GM19025 (cell line): Measurements from ENCODE around the gene RGS6.

ENCODE experiments used
- ATAC-seq: cut with Tn5 transposase; IDR thresholded peaks from one replicate; pipeline ENCODE4 v1.9.1; 2021; ENCODE audit warnings: mild to moderate bottlenecking, low read depth, moderate library complexity; ENCODE audit not compliant: unreplicated experiment

Gene RGS6

DNA sequence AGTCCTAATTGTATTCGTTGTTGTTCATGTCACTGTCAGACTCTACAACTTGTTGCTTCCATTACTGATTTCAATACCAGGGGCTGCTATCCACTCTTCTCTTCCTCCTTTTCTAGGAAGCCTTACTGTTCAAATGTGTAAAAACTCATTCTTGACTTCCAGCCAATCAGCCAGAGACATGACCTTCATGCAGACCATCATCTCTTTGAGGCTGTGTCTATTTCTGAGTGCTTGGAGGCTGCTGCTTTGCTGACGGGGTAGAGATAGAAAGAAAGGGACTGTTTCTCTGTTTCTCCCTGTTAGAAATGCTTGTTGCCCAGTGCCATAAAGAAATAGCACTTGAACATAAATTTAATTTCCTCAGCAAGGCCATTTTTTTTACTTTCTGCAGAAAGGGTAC is 282.9 kb downstream of the RGS6 start:
- no peak for ATAC-seq

DNA sequence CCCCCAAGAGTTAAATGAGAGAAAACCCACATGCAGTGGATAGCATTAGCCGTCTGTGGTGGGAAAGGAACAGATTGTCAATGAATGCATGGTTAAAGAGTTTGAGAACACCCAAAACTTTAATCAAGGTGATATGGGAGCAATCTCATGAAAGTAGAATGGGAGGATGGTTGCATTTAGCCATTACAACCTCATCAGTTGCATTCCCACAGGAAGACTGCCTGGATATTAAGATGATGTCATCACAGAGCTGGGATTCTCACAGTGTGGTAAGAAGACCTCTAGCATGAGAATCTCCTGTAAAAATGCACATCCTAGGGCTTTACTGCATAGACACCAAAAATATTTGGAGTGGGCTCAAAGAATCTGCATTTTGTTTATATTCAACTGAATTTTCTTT is 284.9 kb downstream of the RGS6 start:
- ATAC-seq = no peak

DNA sequence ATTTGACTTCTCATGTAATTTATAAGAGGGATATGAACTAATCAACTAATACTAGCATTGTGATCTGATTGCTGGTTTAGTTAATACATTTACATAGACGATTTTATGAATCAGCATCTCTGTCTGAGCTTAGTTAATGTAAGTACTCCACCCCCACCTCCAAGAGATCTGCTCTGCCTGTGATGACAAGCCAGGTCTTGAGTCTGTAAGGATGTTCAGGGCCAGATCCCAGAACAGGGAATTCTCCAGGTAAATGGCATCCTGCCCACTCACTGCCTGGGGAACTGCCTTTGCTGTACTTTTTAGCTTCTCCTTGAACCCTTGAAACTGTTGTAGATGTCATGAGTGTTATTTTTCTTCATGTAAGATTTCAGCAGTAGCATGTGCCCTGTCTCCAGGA is 289.8 kb downstream of the RGS6 start:
- no peak for ATAC-seq

DNA sequence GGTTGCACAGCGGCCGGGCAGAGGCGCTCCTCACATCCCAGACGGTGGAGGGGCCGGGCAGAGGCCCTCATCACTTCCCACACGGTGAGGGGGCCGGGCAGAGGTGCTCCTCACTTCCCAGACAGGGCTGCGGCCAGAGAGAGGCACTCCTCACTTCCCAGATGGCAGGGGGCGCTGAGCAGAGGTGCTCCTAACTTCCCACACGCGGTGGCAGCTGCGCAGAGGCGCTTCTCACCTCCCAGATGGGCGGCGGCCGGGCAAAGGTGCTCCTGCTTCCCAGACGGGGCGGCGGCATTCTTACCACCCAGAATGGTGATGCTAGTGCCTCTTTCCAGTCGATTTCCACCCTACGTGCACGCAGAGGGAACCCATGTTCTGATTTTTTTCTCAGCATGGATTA is 304.4 kb downstream of the RGS6 start:
- ATAC-seq = no peak

DNA sequence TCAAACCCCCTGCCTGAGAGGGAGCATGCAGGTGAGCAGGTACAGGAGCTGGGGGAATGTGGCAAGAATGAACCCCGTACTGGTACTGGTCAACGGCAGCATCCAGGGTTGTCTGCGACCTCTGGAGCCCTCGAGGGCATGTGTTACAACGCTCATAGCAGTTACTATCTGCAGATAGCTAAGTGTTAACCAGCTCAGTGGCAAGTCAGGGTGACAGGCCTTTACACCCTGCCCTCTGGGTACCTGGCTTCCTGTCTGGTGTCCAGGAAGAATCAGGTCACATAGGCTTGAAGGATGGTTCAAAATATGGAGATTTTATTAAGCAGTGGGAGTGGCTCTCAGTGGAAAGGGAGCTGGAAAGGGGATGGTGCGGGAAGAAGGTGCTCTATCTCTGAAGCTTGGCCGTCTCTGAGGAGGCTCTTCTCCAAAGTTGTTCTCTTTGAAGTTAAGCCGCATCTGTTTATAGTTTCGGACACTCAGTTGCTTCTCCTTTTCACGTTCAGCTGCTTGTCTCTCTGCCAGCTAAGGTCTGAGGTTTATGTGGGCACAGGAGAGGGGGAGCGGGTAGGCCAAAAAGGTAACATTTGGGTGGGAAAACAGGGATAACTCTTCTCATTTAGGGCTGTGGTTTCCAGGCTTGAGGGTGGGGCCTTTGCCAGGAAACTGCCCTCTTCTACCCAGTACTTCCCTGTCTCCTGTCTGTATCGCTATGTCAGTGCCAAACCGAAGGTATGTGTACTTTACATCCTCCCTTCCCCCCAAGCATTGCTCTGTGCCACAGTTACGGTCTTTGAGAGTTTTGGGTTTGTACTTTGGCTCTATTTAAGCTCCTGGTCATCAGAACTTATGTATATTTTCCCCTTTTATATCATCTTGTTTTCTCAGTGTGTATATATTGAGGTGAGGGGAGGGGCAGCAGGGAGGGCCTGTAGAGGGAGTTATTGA is 305.8 kb downstream of the RGS6 start:
- no peak for ATAC-seq

DNA sequence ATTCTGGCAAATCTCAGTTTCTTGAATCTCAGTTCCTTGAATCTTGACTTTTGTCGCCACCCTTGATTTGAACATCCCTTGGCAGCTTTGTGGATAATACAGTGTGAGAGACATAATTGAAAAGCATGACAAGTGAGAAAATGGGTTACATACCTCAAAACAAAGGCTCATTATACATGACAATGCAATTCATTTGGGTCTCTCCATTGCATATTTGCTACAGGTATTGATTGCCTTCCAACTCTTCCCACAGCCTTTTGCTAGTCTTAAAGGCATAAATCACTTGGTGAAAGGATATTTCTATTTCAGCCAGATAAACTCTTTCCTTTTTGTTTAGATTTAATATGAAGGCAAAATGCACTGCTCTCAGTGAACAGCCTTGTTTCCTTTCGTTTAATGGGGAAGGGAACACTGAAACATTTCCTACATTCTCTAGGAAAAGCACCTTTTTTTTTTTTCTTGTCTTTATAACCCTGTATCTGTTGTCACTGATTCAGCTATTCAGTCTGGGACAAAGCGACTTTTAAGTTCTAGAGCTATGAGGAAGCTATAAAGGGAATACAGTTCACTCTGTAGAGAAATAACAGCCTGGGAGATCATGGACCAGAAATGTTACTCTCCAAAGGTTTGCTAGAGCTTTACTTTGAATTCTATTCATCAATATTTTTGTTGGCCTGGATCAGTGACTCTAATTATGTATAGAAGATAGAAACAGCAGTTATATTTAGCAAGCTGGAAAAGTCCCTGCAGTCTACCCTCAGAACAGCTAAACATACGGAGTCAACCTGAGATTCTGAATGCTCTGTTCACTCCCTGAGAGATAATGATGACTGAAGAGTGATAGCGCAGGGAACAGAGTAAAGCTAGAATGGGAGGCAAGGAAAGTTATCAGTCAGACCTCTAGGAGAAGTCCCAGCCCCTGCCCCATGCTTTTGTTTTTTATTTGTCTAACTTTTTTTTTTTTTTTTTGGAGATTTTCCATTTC is 311.4 kb downstream of the RGS6 start:
- no peak for ATAC-seq

DNA sequence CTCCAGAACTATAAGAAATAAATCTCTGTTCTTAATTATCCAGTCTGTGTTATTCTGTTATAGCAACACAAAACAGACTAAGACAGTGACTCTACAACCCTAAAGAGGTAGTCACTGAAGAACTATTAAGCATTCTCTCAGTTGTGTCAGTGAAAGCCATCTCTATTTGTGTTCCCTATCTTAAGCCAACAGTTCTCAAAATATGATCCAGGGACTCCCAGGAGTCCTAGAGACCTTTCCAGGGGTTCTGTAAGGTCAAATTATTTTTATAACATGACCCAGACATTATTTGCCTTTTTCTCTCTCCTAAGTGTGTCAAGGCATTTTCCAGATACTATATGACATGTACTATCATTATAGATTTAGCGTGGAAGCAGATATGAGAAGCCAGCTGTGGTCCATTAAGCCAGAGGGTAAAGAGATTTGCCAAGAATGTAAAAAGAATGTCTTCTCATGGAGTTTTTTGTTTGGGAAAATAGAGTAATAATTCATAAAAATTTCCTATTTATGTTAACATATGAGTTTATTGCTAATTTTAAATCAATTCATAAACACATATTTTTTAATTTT is 315.8 kb downstream of the RGS6 start:
- no peak for ATAC-seq

DNA sequence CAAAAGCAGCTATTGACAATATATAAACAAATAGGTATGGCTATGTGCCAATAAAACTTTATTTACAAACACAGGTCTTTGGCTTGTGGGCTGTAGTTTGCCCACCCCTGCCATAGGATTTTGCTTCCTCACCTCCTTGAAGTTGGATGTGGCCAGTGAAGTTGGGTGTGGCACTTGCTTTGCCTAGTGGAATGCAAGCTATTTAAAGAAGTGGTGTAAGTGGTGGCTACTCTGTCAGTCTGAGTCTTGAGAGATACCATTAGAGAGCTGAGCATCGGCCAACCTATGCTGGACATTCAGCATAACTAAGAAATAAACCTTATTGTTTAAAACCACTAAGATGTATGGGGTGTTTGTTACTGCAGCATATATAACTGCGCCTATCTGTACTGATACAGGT is 321.3 kb downstream of the RGS6 start:
- ATAC-seq = no peak

DNA sequence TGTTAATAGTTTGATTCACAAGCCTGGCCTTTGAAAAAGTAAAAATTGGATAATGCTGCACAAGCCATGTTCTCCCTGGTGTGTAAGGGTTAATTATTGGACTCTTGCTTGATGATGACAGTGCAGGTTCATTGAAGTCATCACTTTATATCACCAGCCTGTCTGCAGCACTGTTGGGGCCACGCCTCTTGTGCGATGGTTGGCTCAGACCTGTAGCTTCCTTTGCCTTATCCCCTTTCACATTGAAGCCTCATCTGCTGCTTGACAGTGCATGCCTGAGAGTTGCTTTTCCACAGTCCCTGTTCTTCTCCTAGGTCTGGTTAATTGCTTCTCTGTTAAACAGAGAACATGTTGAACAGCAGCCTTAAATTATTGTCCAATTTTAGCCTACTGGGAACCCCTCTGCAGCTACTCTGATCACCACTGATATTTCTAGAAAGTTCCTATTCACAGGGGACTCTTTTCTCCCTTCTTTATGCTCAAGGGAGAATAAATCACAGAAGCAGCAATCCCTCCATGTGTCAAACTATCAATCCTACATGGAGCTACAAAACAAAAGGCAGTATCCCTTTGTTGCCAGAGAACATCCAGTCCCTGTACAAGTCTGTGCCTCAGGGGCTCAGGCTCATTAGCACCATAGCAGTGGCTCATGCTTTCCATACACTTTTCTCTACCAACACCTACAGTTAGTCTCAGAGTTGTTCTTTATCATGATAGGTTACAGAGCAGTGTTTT is 322.1 kb downstream of the RGS6 start:
- no peak for ATAC-seq

DNA sequence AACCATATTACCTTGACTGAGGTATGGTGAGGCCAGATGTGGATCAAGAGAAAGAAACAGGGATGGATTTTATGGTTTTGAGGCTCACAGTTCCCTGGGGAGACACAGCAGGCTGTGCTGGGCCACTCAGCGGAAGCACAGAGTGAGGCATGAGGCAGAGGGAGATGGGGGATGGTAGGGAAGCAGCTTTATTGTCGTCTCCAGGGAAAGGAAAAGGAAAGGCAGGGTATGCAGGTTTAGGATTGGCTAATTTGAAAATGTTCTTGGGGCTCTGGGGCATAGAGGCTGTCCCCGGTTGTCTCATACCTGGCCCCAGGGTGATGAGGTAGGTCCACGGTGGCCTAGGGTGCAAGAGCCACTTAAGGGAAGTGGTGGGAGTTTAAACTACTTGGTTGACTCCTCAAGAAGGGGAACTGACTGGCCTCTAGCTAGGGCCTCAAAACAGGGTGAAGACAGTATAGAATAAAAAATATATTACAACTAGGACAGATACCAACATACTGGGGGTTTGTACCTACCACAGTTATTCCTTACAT is 322.8 kb downstream of the RGS6 start:
- no peak for ATAC-seq

DNA sequence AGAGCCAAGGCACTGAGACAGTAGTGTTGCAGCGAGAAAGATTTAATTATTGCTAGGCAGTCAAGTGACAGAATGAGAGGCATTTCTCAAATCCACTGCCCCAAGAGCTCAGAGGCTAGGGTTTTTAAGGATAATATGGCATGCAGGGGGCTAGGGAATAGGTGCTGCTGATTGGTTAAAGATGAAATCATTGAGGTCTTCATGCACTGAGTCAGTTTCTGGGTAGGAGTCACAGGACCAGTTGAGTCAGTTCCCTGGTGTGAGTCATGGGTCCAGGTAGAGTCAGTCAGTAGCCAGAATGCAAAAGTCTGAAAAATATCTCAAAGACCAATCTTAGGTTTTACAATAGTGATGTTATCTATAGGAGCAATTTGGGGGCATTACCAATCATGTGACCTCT is 323.8 kb downstream of the RGS6 start:
- ATAC-seq = no peak

DNA sequence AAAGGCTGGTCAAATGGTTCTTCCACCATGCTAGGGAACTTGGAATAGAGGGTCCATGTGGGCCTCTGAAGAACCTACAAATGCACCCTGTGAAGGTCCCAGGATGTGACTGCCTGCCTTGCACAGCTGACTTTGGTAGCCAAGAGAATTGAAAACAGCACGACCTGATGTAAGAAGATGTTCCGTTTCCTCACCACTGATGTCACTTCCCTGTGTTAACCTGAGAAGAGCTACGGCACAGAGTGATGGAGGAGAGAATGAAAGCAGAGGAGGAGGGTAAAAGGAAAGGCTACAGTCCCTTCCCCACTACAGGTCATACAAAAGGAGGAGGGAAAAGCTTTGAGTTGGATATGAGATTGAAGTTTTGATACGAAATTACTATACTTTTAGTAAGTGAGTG is 328.8 kb downstream of the RGS6 start:
- ATAC-seq = no peak

DNA sequence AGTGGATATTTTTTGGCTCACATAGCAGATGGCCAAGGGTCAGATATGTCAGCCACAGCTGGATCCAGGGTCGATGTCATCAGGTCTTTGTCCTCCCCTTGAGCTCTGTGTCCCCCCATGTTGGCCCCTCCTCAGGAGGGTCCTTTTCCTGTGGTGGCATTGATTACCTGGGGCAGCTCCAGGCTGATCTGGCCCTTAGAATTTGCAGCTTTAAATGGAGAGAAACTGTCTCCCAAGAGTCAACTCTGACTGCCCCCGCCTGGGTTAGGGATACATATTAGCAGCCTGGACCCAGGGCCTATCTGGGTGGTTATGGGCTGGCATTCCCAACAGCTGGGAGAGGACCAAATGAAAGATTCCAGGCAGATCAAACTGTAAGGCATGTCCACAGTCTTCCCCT is 330.5 kb downstream of the RGS6 start:
- ATAC-seq = no peak

DNA sequence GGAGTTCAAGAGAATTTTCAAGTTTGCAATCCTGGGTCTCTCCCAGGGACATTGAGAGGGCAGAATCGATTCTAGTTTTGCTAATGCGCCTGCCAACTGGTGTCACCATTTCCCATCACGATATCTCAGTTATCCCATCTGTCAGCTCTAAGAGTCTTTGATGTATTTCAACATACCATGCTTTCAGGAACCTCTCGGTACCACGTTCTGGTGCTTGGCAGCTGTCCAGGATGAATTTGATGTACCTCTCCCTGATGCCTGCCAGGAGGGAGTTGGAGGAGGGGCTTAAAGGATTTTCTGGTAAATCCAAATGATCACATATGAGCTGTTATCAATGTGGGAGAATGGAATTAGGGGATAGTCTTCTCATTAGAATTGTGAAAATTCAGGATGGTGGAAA is 332.5 kb downstream of the RGS6 start:
- ATAC-seq = no peak

DNA sequence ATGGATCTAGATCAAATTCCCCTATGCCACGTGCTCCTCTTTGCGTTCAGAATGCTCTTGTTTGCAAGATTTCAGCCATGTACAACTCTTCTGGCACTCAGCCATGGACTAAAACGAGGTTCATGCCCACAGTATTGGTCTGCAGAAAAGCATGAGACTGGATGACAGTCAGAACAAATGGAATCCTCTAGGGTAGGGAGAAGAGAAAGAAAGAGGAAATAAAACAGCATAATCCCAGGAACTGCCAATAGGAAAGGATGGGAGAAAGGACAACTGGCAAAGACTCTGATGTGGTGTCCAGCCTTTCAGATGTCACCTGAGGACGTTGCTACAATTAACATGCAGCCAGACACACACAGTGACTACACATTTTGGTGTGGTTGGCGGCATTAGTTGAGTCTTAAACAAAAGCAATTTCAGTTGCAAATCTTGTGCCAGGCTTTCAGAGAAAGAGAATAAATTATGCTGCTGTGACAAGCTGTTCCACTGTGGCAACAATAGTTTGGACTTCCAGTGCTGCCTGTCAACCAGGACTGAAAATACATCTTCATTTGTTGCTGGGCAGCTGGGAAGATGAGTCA is 338.0 kb downstream of the RGS6 start:
- ATAC-seq = no peak

DNA sequence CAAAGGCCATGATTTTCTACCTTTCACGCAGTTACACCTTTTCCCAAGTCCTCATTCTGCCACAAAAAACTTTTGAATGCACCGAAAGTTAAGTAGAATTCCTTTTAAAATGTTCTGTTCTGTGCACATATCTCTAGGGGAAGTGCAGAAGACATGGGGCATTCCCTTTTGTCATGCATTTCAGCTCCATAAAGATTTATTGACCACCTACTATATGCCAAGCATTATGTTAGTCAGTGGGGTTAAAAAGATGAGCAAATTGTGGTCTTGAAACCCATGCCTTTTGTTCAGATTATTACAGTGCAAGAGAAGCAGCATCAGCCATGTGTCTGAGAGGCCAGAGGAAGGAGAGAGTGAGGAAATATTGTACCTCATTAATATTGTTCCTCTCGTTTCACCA is 338.5 kb downstream of the RGS6 start:
- ATAC-seq = no peak

DNA sequence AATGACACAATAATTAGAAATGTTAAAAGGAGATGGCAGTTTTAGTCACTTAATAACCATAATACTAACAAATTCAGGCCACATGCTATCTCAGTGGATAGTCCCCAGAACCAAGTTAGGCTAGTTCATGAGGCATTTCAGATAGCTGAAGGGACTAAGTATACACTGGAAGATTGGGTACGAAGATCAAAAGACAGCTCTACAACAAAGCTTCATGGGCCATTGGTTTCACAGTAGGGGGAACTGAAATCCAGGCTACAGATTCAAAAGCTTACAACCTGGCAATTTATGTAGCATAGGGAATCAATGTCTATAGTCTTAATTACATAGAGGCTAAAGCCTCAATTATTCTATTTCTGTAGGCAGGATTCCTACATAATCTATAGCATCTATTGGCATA is 343.0 kb downstream of the RGS6 start:
- ATAC-seq = no peak

DNA sequence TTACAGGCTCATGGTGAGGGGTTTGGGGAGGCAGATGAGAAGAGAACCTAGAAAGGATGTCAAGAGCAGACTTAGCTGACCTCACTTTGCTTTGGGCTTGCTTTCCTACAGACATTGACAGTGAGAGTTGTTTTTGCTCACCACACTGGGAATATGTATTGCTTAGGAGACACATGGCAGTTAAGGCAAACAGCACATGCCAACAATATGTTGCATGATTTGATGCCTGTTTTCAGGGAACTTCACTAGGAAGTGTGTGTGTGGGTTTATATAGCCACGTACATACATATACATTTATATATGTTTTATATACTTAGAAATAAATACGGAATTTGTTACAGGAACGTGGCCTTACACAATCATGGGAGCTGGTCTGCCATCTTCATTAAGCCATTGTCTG is 346.1 kb downstream of the RGS6 start:
- ATAC-seq = no peak

DNA sequence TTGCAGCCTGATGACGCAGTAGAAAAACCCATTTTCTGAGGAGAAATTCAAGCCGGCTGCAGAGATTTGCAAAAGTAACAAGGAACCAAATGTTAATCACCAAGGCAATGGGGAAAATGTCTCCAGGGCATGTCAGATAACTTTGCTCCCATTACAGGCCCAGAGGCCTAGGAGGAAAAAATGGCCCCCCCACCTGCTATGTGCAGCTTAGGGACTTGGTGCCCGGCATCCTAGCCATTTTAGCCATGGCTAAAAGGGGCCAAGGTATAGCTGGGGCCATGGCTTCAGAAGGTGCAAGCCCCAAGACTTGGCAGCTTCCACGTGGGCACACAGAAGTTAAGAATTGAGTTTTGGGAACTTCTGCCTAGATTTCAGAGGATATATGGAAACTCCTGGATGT is 351.9 kb downstream of the RGS6 start:
- no peak for ATAC-seq

DNA sequence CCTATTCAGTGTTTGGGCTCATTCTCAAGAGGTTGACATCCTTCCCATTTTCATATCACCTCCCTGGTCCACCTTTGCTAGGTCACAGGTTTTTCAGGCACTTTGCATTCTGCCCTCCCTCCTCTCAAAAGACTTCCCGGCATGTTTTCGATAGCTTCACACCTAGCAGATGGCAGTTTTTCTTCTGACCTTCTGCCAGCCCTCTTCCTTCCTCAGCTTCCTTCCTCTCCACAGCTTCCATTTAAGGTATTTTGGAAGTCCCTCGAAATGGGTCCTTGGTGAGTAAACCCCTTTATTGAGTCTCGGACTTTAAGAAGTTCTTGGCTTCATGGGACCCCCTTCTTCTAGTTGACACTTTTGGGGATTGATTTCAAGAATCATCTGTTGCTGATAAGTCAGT is 358.0 kb downstream of the RGS6 start:
- ATAC-seq = no peak
